Mesothelial cell of epicardium (in vitro differentiated cells): ENCODE results near the gene PPP1CC. TPM values are rescaled to one million over a fixed set of nuclear protein-coding genes. Genes with fewer than 3 reads are reported as not detected.
"Not testable (repeated sequence)": the region's sequence is repeated elsewhere in the genome, so short reads cannot be mapped to it uniquely, and the experiment has no call there.

Source experiments
- DNase-seq, 2 experiments: peaks; one replicate each; pipeline ENCODE4 v3.0.0; 2021; ENCODE audit warnings: low spot score in 2 of 2; ENCODE audit not compliant: unreplicated experiment in 2 of 2
- H3K27ac Mint-ChIP-seq: 2 replicates; pipeline ENCODE4 v1.8.0; 2021; ENCODE audit warnings: mixed read lengths
- H3K27me3 Mint-ChIP-seq: 2 replicates; pipeline ENCODE4 v1.8.0; 2021; ENCODE audit warnings: low read depth, mixed read lengths
- H3K36me3 Mint-ChIP-seq: 2 replicates; pipeline ENCODE4 v1.8.0; 2021; ENCODE audit warnings: mixed read lengths
- H3K4me1 Mint-ChIP-seq: 2 replicates; pipeline ENCODE4 v1.8.0; 2021; ENCODE audit warnings: mixed read lengths
- H3K4me3 Mint-ChIP-seq: 2 replicates; pipeline ENCODE4 v1.8.0; 2021; ENCODE audit warnings: mild to moderate bottlenecking, moderate library complexity, mixed read lengths
- H3K9me3 Mint-ChIP-seq: 2 replicates; pipeline ENCODE4 v1.8.0; 2021; ENCODE audit warnings: mixed read lengths
- total RNA-seq: library from RNA; stranded (reverse); gene quantifications from 3 replicates; pipeline ENCODE4 v1.2.1, GENCODE V29; 2021
- TF ChIP-seq, protein P1 (sequence below): fragments of 200-600 bp; sonication (generic); IDR thresholded peaks from one replicate; pipeline ENCODE4 v1.5.0; 2021; ENCODE audit warnings: antibody characterized with exemption; ENCODE audit not compliant: unreplicated experiment

The PPP1CC gene
- total RNA-seq, 1 donor from 2014 or later: 150 TPM

DNA sequence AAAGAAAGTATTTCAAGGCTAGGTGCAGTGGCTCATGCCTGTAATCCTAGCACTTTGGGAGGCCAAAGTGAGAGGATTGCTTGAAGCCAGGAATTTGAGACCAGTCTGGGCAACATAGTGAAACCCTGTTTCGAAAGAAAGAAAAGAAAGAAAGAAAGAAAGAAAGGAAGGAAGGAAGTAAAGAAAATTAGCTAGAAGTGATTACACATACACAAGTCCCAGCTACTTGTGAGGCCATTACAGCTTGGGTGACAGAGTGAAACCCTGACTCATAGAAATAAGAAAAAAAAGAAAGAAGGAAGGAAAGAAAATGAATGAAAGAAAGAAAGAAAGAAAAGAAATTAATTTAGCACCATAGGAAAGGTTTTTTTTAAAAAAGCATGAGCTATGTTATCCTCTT is 33.3 kb upstream of the PPP1CC start:
- Mint-ChIP-seq H3K4me1 (no peaks in the 10 kb centered on the region), H3K27ac (no peak overlapping the region), H3K4me3 (no peak overlapping the region), H3K36me3 (no peaks in the 10 kb centered on the region), H3K27me3 (peaks cover 7% of the 10 kb centered on the region), H3K9me3 (peaks cover 14% of the 10 kb centered on the region)
- TF ChIP-seq, protein P1, sequence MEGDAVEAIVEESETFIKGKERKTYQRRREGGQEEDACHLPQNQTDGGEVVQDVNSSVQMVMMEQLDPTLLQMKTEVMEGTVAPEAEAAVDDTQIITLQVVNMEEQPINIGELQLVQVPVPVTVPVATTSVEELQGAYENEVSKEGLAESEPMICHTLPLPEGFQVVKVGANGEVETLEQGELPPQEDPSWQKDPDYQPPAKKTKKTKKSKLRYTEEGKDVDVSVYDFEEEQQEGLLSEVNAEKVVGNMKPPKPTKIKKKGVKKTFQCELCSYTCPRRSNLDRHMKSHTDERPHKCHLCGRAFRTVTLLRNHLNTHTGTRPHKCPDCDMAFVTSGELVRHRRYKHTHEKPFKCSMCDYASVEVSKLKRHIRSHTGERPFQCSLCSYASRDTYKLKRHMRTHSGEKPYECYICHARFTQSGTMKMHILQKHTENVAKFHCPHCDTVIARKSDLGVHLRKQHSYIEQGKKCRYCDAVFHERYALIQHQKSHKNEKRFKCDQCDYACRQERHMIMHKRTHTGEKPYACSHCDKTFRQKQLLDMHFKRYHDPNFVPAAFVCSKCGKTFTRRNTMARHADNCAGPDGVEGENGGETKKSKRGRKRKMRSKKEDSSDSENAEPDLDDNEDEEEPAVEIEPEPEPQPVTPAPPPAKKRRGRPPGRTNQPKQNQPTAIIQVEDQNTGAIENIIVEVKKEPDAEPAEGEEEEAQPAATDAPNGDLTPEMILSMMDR: no peak
- DNase-seq: no peak

DNA sequence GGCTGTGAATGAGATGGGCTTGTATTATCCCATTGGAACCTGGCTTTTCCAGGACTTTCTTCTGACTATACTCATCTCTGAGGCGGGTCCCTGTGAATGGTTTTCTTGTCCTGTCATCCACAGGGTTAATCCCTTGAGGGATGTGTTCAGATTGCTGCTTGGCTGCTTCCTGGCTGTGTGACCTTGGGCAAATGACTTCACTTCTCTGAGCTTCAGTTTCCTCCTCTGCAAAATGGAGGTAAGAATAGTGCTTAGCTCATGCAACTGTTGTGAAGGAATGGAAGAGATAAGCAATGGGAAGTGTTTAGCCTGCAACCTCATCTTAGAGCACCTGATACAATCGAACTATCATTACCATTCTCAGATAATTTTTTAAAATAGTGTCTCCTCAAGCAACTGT is 32.1 kb upstream of the PPP1CC start:
- H3K9me3 Mint-ChIP-seq: peaks cover 14% of the 10 kb centered on the region
- TF ChIP-seq, protein P1: no peak
- H3K4me1 Mint-ChIP-seq: no peaks in the 10 kb centered on the region
- no peak overlapping the region for H3K4me3 Mint-ChIP-seq
- peaks cover 5% of the 10 kb centered on the region for H3K27me3 Mint-ChIP-seq
- H3K36me3 Mint-ChIP-seq: no peaks in the 10 kb centered on the region
- no peak for DNase-seq
- no peak overlapping the region for H3K27ac Mint-ChIP-seq

DNA sequence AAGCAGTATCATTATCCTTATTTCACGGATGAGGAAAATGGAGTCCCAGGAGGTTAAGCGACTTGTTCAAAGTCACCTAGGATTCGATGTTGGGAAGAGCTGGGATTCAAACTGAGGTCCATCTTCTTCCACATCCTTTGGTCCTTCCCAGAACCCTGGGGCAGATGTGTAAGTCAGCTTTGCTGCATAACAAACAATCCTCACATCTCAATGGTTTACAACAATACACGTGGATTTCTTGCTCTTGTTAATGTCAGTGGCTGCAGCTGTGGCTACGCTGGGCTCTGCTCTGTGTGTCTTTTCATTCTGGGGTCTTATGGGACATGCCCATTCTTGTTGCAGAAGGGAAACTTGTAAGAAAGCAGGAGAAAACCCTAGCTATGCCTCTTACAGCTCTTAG is 26.3 kb upstream of the PPP1CC start:
- H3K4me1 Mint-ChIP-seq: no peaks in the 10 kb centered on the region
- peaks cover 14% of the 10 kb centered on the region for H3K9me3 Mint-ChIP-seq
- H3K27me3 Mint-ChIP-seq: peaks cover 9% of the 10 kb centered on the region
- H3K4me3 Mint-ChIP-seq: no peak overlapping the region
- no peak for DNase-seq
- TF ChIP-seq, protein P1: no peak
- no peak overlapping the region for H3K27ac Mint-ChIP-seq
- no peaks in the 10 kb centered on the region for H3K36me3 Mint-ChIP-seq

DNA sequence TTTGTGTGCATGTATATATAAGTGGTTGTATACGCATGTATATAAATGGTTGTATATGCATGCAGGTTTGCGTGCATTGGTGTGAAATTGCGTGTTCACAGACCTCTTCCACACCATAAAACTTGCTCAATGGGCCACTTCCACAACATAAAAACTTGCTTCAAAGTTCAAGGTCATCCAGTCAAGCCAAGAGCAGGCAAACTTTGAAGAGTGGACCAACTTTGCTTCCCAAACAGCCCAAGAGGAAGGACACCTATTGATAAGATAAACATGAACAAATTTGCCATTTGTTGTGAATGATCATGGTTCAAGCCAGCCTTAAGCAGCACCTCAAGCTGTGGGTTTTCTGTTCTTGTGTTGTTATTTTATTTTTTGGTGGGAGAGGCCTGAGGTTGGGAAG is 25.2 kb upstream of the PPP1CC start:
- TF ChIP-seq, protein P1: no peak
- Mint-ChIP-seq H3K4me1 (no peaks in the 10 kb centered on the region), H3K4me3 (no peak overlapping the region), H3K9me3 (peaks cover 14% of the 10 kb centered on the region), H3K36me3 (no peaks in the 10 kb centered on the region), H3K27ac (no peak overlapping the region), H3K27me3 (peaks cover 9% of the 10 kb centered on the region)
- DNase-seq: no peak

DNA sequence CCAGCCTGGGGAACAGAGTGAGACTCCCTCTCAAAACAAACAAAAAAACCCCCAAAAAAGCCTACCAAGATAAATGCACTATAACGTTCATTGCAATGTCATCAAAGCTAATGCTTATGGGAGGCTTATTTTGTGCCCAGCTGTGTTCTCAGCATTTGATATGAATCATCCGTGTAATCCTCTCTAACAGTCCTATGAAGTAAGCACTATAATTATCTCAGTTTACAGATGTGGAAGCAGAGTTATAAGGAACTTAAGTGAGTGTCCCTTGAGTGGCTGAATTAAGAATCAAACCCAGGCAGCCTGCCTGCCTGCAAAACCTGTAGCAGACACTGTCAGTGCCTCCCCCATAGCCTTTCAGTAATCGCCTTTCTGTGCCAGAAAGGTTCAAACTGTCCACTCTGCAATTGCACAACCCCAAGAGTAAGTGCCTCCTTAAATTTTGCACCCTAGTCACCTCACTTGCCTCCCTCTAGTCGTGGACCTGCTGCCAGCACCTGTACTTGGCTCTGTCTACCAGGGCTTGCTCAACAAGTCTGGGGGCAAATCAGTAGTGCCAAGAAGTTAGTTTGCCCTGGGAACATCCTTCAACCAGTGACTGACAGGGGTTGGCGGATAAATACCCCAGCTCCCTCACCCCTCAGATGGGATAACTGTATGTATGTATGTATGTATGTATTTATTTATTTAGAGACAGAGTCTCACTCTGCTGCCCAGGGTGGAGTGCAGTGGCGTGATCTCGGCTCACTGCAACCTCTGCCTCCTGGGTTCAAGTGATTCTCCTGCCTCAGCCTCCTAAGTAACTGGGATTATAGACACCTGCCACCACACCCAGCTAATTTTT is 23.8 kb upstream of the PPP1CC start:
- H3K27me3 Mint-ChIP-seq: peaks cover 8% of the 10 kb centered on the region
- no peak for DNase-seq
- no peaks in the 10 kb centered on the region for H3K36me3 Mint-ChIP-seq
- H3K4me1 Mint-ChIP-seq: no peaks in the 10 kb centered on the region
- peaks cover 6% of the 10 kb centered on the region for H3K9me3 Mint-ChIP-seq
- no peak overlapping the region for H3K4me3 Mint-ChIP-seq
- TF ChIP-seq, protein P1: no peak
- no peak overlapping the region for H3K27ac Mint-ChIP-seq

DNA sequence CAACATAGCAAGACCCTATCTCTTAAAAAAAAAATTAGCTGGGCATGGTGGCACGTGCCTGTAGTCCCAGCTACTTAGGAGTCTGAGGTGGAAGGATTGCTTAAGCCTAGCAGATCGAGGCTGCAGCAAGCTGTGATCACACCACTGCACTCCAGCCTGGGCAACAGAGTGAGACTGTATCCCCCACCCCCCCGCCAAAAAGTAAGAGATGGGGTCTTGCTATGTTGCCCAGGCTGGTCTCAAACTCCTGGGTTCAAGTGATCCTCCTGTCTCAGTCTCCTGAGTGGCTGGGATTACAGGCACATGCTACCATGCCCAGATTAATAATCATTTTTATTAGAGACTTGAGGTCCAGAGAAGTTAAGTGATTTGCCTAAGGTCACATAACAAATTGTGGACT is 22.9 kb upstream of the PPP1CC start:
- not testable (repeated sequence) for H3K9me3 Mint-ChIP-seq, H3K36me3 Mint-ChIP-seq, H3K4me3 Mint-ChIP-seq, DNase-seq, H3K27me3 Mint-ChIP-seq, H3K27ac Mint-ChIP-seq, H3K4me1 Mint-ChIP-seq
